Activated T-helper 9 cell treated with anti-CD3 and anti-CD28 coated beads, Interleukin-2, amount 50 U/mL, for 16 hours (primary cell): ENCODE results near the gene PIK3R6.

Experiments used
- DNase-seq: peaks from one replicate; pipeline ENCODE4 v3.0.0-alpha.2; 2020; ENCODE audit warnings: low read depth

Gene PIK3R6

GRCh38 chr17:8855477-8856204 is 11.8 kb downstream of the PIK3R6 start:
- no peak for DNase-seq

GRCh38 chr17:8851600-8851999 is 15.9 kb downstream of the PIK3R6 start:
- no peak for DNase-seq

- no peak for DNase-seq
These were observed 18.0 kb downstream of the PIK3R6 start for GRCh38 chr17:8849311-8850041.

GRCh38 chr17:8847891-8848290 is 19.6 kb downstream of the PIK3R6 start:
- DNase-seq = no peak

- DNase-seq = no peak
These were observed 20.7 kb downstream of the PIK3R6 start for GRCh38 chr17:8846768-8847211.

- DNase-seq = no peak
These were observed 22.9 kb downstream of the PIK3R6 start for GRCh38 chr17:8844229-8845218.

GRCh38 chr17:8843344-8843743 is 24.1 kb downstream of the PIK3R6 start:
- DNase-seq = no peak

- DNase-seq = no peak
These were observed 25.6 kb downstream of the PIK3R6 start for GRCh38 chr17:8841844-8842243.

GRCh38 chr17:8839410-8839935 is 28.0 kb downstream of the PIK3R6 start:
- no peak for DNase-seq

GRCh38 chr17:8838551-8839095 is 28.9 kb downstream of the PIK3R6 start:
- no peak for DNase-seq

- DNase-seq = no peak
These were observed 29.9 kb downstream of the PIK3R6 start for GRCh38 chr17:8837563-8838075.

- DNase-seq = no peak
These were observed 30.5 kb downstream of the PIK3R6 start for GRCh38 chr17:8836821-8837562.

GRCh38 chr17:8835631-8836364 is 31.7 kb downstream of the PIK3R6 start:
- DNase-seq = no peak

- DNase-seq = no peak
These were observed 32.4 kb downstream of the PIK3R6 start for GRCh38 chr17:8835106-8835505.

GRCh38 chr17:8832711-8833352 is 34.6 kb downstream of the PIK3R6 start:
- peak; percentile 7 for DNase-seq

- DNase-seq = no peak
These were observed 36.1 kb downstream of the PIK3R6 start for GRCh38 chr17:8831234-8831849.

- DNase-seq = no peak
These were observed 37.3 kb downstream of the PIK3R6 start for GRCh38 chr17:8830141-8830540.

- no peak for DNase-seq
These were observed 38.2 kb downstream of the PIK3R6 start for GRCh38 chr17:8829036-8829941.
